Kidney tubule cell (primary cell): ENCODE measurements around the gene PPP4C.
"Not testable (repeated sequence)": the region's sequence is repeated elsewhere in the genome, so short reads cannot be mapped to it uniquely, and the experiment has no call there.

Experiments
- DNase-seq: peaks from one replicate; pipeline ENCODE4 v3.0.0-alpha.2; 2018; ENCODE audit warnings: low spot score

Gene PPP4C

GRCh38 chr16:30075503-30076275 lies at the start of gene PPP4C:
Gene PPP4C, plus strand, starts transcription at chr16:30075994. Its CDS starts 384 bp downstream, at chr16:30076378.
- DNase-seq = peak; percentile 92

GRCh38 chr16:30026449-30026848 lies 49.3 kb upstream of the PPP4C start:
- DNase-seq = no peak

GRCh38 chr16:30027588-30028437 lies 48.0 kb upstream of the PPP4C start:
- DNase-seq = no peak

- DNase-seq = no peak
Observed at GRCh38 chr16:30028438-30029076, 47.2 kb upstream of the PPP4C start.

- no peak for DNase-seq
Observed at GRCh38 chr16:30030011-30030685, 45.6 kb upstream of the PPP4C start.

GRCh38 chr16:30030841-30031413 lies 44.9 kb upstream of the PPP4C start, which contains the start of gene TLCD3B:
Gene TLCD3B, minus strand, starts transcription at chr16:30031271. Its CDS starts 744 bp downstream, at chr16:30030527.
- no peak for DNase-seq

GRCh38 chr16:30031477-30031918 lies 44.3 kb upstream of the PPP4C start:
- no peak for DNase-seq

- DNase-seq = peak; percentile 66
Observed at GRCh38 chr16:30032083-30032819, 43.5 kb upstream of the PPP4C start.

GRCh38 chr16:30033270-30033669 lies 42.5 kb upstream of the PPP4C start:
- peak; percentile 46 for DNase-seq

- DNase-seq = no peak
Observed at GRCh38 chr16:30040221-30040620, 35.6 kb upstream of the PPP4C start.

GRCh38 chr16:30040690-30041089 lies 35.1 kb upstream of the PPP4C start:
- not testable (repeated sequence) for DNase-seq

- DNase-seq = no peak
Observed at GRCh38 chr16:30041841-30042240, 34.0 kb upstream of the PPP4C start.

GRCh38 chr16:30046178-30046577 lies 29.6 kb upstream of the PPP4C start:
- no peak for DNase-seq

GRCh38 chr16:30046588-30046987 lies 29.2 kb upstream of the PPP4C start:
- DNase-seq = no peak

GRCh38 chr16:30049871-30050270 lies 25.9 kb upstream of the PPP4C start:
- no peak for DNase-seq

- DNase-seq = peak; percentile 62
Observed at GRCh38 chr16:30051518-30051917, 24.3 kb upstream of the PPP4C start.

GRCh38 chr16:30052671-30053372 lies 23.0 kb upstream of the PPP4C start:
- peak; percentile 92 for DNase-seq

GRCh38 chr16:30053376-30054015 lies 22.3 kb upstream of the PPP4C start:
- DNase-seq = no peak

- no peak for DNase-seq
Observed at GRCh38 chr16:30054451-30054850, 21.3 kb upstream of the PPP4C start.
